K562 (cell line): ENCODE measurements around the gene EME2. TPM values are rescaled to one million over a fixed set of nuclear protein-coding genes. Genes with fewer than 3 reads are reported as not detected.

Source experiments
- ATF3 ChIP-seq, 2 experiments: fragments of 450-650 bp in 1 of 2; sonication (generic) in 1 of 2; formaldehyde crosslinking in 1 of 2; IDR thresholded peaks in 1 of 2; conservative IDR thresholded peaks in 1 of 2; 2 replicates each; pipeline versions ENCODE4 v1.6.1 to v1.8.1; 2016 to 2023; ENCODE audit warnings: mild to moderate bottlenecking in 2 of 2, moderate library complexity in 2 of 2, inconsistent platforms in 1 of 2, missing genetic modification reagents in 1 of 2
- BCL6 ChIP-seq: fragments of 250-450 bp; sonication (Bioruptor Pico); IDR thresholded peaks from 2 replicates; pipeline ENCODE4 v1.4.0; 2020
- EZH2 ChIP-seq: IDR thresholded peaks from 2 replicates; pipeline ENCODE4 v1.6.1; 2012; ENCODE audit warnings: low read depth, mild to moderate bottlenecking, inconsistent platforms, low read length, borderline replicate concordance
- GATA2 ChIP-seq: sonication (generic); formaldehyde crosslinking; IDR thresholded peaks from 2 replicates; pipeline ENCODE4 v1.4.0; 2020; ENCODE audit warnings: mild to moderate bottlenecking, missing genetic modification reagents
- HMGXB4 ChIP-seq: sonication (generic); formaldehyde crosslinking; IDR thresholded peaks from 2 replicates; pipeline ENCODE4 v1.8.1; 2023; ENCODE audit warnings: mild to moderate bottlenecking, missing genetic modification reagents
- HNRNPL ChIP-seq: fragments of 200-400 bp; formaldehyde crosslinking; IDR thresholded peaks from 2 replicates; pipeline ENCODE4 v1.6.1; 2017; ENCODE audit warnings: low read depth, mild to moderate bottlenecking, low read length
- L3MBTL2 ChIP-seq: fragments of 450-650 bp; IDR thresholded peaks from 2 replicates; pipeline ENCODE4 v1.6.1; 2016; ENCODE audit warnings: mild to moderate bottlenecking, moderate library complexity
- MEIS2 ChIP-seq: fragments of 450-650 bp; IDR thresholded peaks from 2 replicates; pipeline ENCODE4 v1.6.1; 2014; ENCODE audit warnings: mild to moderate bottlenecking; ENCODE audit not compliant: partially characterized antibody
- MYBL2 ChIP-seq, 2 experiments: fragments of 450-650 bp in 1 of 2; sonication (generic) in 1 of 2; formaldehyde crosslinking in 1 of 2; IDR thresholded peaks; 2 replicates each; pipeline versions ENCODE4 v1.6.1 to v1.8.1; 2017 to 2022; ENCODE audit warnings: borderline replicate concordance in 1 of 2, inconsistent platforms in 1 of 2, low read depth in 1 of 2, mild to moderate bottlenecking in 1 of 2, missing genetic modification reagents in 1 of 2, moderate library complexity in 1 of 2
- PCBP1 ChIP-seq: fragments of 200-400 bp; formaldehyde crosslinking; IDR thresholded peaks from 2 replicates; pipeline ENCODE4 v1.6.1; 2018; ENCODE audit warnings: mild to moderate bottlenecking, low read depth, low read length; ENCODE audit not compliant: poor library complexity, severe bottlenecking
- PURB ChIP-seq: sonication (generic); formaldehyde crosslinking; IDR thresholded peaks from 2 replicates; pipeline ENCODE4 v1.9.0; 2021; ENCODE audit warnings: low read depth, mild to moderate bottlenecking, missing genetic modification reagents
- RAD51 ChIP-seq: fragments of 450-650 bp; IDR thresholded peaks from 2 replicates; pipeline ENCODE4 v1.7.1; 2016; ENCODE audit warnings: low read depth, mild to moderate bottlenecking, borderline replicate concordance
- STAG1 ChIP-seq: sonication (generic); formaldehyde crosslinking; IDR thresholded peaks from 2 replicates; pipeline ENCODE4 v1.5.0; 2020; ENCODE audit warnings: missing genetic modification reagents, borderline replicate concordance
- TARDBP ChIP-seq: fragments of 450-650 bp; IDR thresholded peaks from 2 replicates; pipeline ENCODE4 v1.6.1; 2016
- TCF15 ChIP-seq: fragments of 250-450 bp; sonication (Bioruptor Pico); IDR thresholded peaks from 2 replicates; pipeline ENCODE4 v1.8.0; 2022; ENCODE audit warnings: moderate library complexity, mild to moderate bottlenecking, inconsistent platforms
- THRA ChIP-seq: fragments of 450-650 bp; IDR thresholded peaks from 2 replicates; pipeline ENCODE4 v1.6.1; 2017; ENCODE audit warnings: mild to moderate bottlenecking, moderate library complexity
- ZC3H11A ChIP-seq: IDR thresholded peaks from 2 replicates; pipeline ENCODE4 v1.6.1; 2012; ENCODE audit warnings: low read depth, low read length, improper control_type of control experiment
- ZKSCAN8 ChIP-seq: fragments of 200-800 bp; sonication (Bioruptor generic); IDR thresholded peaks from 2 replicates; pipeline ENCODE4 v1.6.1; 2016; ENCODE audit warnings: missing genetic modification characterization, missing compliant biosample characterization
- ZNF232 ChIP-seq: sonication (generic); formaldehyde crosslinking; IDR thresholded peaks from 2 replicates; pipeline ENCODE4 v1.8.0; 2022; ENCODE audit warnings: mild to moderate bottlenecking, missing genetic modification reagents
- ZNF668 ChIP-seq: fragments of 250-450 bp; sonication (Bioruptor Pico); IDR thresholded peaks from 2 replicates; pipeline ENCODE4 v1.8.0; 2022; ENCODE audit warnings: mild to moderate bottlenecking, inconsistent platforms
- ZNF717 ChIP-seq: fragments of 250-450 bp; sonication (Bioruptor Pico); IDR thresholded peaks from 2 replicates; pipeline ENCODE4 v1.5.0; 2021
- polyA plus RNA-seq, 8 experiments: library from polyadenylated mRNA; depleted of rRNA in 4 of 8; stranded (reverse) in 5 of 8; unstranded in 3 of 8; fragments of >200 nt; fragmentation: Nextera tagmentation in 2 of 8; fragmentation: Illumina TruSeq in 1 of 8; extraction: Ambion mirVana in 2 of 8; extraction: Trizol in 1 of 8; gene quantifications; 2 replicates each; pipeline versions ENCODE4 v1.2.1 to v1.2.3, GENCODE V29; 2011 to 2014; ENCODE audit warnings: inconsistent platforms in 1 of 8, missing spikeins in 1 of 8
- total RNA-seq, 7 experiments: library from RNA; depleted of rRNA in 6 of 7; stranded (reverse); fragments of >200 nt in 6 of 7; fragmentation: Illumina TruSeq in 2 of 7; extraction: Trizol in 2 of 7; gene quantifications; 2 replicates each; pipeline versions ENCODE4 v1.2.1 to v1.2.3, GENCODE V29; 2011 to 2021; ENCODE audit warnings: low replicate concordance in 1 of 7
- TF ChIP-seq, protein P1 (sequence below): IDR thresholded peaks from 2 replicates; pipeline ENCODE4 v1.6.1; 2014; ENCODE audit warnings: antibody characterized with exemption

The EME2 gene
- total and polyA plus RNA-seq, 9 of the 15 experiments (the other 6 are each of a cell fraction or from before 2014, with no cell fraction given): 0.35 to 19.9 (median 3.5) TPM

GRCh38 chr16:1772908-1773702, 495 bp downstream of the EME2 start, which contains the start of gene MRPS34 (continued):
- TF ChIP-seq ATF3 (IDR thresholded peaks at IDR 0.05): no peak
- peak; percentile 28 for TF ChIP-seq ATF3 (CRISPR knock-in tag; conservative IDR thresholded peaks at IDR 0.05)
- TF ChIP-seq ZNF668 (CRISPR knock-in tag): no peak
- TF ChIP-seq, protein P1, sequence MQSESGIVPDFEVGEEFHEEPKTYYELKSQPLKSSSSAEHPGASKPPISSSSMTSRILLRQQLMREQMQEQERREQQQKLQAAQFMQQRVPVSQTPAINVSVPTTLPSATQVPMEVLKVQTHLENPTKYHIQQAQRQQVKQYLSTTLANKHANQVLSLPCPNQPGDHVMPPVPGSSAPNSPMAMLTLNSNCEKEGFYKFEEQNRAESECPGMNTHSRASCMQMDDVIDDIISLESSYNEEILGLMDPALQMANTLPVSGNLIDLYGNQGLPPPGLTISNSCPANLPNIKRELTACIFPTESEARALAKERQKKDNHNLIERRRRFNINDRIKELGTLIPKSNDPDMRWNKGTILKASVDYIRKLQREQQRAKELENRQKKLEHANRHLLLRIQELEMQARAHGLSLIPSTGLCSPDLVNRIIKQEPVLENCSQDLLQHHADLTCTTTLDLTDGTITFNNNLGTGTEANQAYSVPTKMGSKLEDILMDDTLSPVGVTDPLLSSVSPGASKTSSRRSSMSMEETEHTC: no peak
- TF ChIP-seq BCL6 (CRISPR knock-in tag): no peak
- no peak for TF ChIP-seq TCF15
- TF ChIP-seq ZC3H11A: no peak
- TF ChIP-seq ZNF717 (CRISPR knock-in tag): no peak
- TF ChIP-seq L3MBTL2: peak; percentile 81; the same call in 1 of the 2 replicates
- no peak for TF ChIP-seq PCBP1
- no peak; the same call in 1 of the 2 replicates for TF ChIP-seq HNRNPL
- TF ChIP-seq MYBL2 (IDR thresholded peaks at IDR 0.05; ENCODE audit: low read depth): no peak
- no peak for TF ChIP-seq MYBL2 (CRISPR knock-in tag; IDR thresholded peaks at IDR 0.05; ENCODE audit: borderline replicate concordance)
- no peak for TF ChIP-seq GATA2 (CRISPR knock-in tag)
- peak; percentile 87; the same call in 1 of the 2 replicates for TF ChIP-seq HMGXB4
- no peak for TF ChIP-seq TARDBP
- TF ChIP-seq MEIS2: no peak
- no peak for TF ChIP-seq ZKSCAN8 (CRISPR knock-in tag)
- peak; percentile 40; the same call in 1 of the 2 replicates for TF ChIP-seq STAG1 (CRISPR knock-in tag)
- TF ChIP-seq RAD51: no peak
- 0 out of 2 replicates have a peak, but pooled peaks have one; percentile 31 for TF ChIP-seq ZNF232
- no peak for TF ChIP-seq PURB (CRISPR knock-in tag)
- no peak for TF ChIP-seq THRA
- no peak for TF ChIP-seq EZH2
